ENCODE results near the gene STC2.

Gene STC2

DNA sequence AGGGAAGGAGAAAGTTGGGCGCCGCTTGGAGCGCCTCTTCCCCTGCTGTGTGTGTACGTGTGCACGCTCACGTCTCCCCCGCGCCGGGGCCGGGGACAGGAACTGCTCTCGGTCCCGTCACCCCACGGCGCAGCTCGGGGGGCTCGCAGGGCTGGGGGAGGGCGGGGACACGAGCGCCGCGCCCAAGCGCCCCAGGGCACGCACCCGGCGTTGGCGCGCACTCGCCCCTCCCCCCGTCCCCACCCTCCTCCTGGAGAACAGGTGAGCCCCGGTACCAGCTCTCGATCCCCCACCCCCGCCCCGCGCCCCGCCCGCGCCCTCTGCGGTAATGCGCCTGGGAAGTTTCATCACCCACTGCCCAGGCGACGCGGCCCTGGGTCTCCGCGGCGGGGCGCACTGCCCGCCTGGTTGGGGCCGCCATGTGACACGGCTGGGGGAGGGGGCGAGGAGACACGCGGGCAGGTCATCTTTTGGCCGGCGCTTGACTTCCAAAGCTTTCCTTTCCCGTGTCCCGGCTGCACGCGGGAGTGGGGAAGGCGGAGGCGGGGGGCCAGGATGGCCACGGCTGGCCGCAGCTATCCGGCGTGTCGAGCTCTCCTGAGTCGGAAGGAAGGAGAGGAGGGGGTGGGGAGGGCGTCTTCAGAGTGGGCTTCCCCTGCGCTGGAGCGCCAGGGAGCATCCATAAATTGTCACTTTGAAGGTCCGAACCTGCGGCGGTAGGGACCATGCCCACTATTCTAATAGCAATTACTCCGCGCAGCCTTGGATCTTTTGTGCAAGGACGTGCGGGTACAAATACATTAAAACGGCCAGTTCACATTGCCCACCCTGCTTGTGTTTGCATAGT is 1.5 kb upstream of the STC2 start:
- in situ Hi-C loops (cut with MboI; ENCODE audit: low pct_unique_long_range_greater_than_20kb, low sequenced_read_pairs, unreplicated experiment) = loop anchor here (5.0 kb wide), 1 partner anchor 37 kb away; no protein-coding TSS in a partner anchor
- peak; percentile 80 for DNase-seq (ENCODE audit: low spot score)
- peak; percentile 38 for TF ChIP-seq CTCF (IDR thresholded peaks at IDR 0.05; ENCODE audit: extremely low read depth, insufficient read depth, missing control alignments)

- in situ Hi-C loops (cut with MboI; ENCODE audit: low pct_unique_long_range_greater_than_20kb, low sequenced_read_pairs, unreplicated experiment) = no loop called here
- peak; percentile 45 for DNase-seq (ENCODE audit: low spot score)
- TF ChIP-seq CTCF (IDR thresholded peaks at IDR 0.05; ENCODE audit: extremely low read depth, insufficient read depth, missing control alignments) = no peak
Observed at GRCh38 chr5:173328844-173329490, 753 bp upstream of the STC2 start.

DNA sequence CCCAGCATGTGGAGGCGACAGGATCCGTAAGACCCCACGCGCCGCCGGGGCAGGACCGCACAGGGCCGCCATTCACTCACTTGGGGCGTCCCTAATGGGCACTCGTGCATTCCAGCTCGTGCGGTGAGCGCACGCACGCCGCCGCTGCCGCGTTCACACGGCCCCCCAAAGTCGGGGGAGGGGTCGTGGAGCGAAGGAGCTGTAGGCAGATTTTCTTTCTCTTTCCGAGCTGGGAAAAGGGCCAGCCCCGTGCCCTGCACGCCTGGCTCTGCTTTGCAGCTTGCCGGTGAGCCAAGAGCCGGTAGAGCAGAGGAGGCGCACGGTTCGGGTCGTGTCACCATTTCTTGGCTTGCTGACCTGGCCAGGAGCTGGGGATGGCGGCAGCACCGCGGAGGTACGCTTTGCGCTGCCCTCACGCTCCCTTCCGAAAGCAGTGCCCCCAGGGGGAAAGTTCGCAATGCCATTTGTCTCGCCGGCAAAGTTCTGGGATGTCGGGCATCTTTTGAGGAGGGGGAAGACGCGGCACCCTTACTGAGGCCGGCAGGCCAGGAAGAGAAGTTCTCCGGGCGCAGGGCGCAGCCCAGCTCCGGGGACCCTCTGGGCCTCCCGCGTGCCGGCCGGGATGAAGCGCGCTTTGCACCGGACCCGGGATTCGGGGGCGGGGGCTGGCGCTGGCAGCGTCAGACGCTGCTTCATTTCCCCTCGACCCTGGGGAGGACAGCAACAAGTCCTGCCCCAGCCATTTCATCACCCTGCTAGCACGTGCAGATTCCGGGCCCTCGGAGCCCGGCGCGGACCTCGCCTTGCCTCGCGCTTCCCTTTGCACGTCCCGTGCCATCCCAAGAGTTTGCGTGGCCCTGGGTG is 898 bp downstream of the STC2 start:
- TF ChIP-seq CTCF (IDR thresholded peaks at IDR 0.05; ENCODE audit: extremely low read depth, insufficient read depth, missing control alignments) = no peak
- in situ Hi-C loops (cut with MboI; ENCODE audit: low pct_unique_long_range_greater_than_20kb, low sequenced_read_pairs, unreplicated experiment) = no loop called here

GRCh38 chr5:173326501-173326960 is 1.7 kb downstream of the STC2 start:
- in situ Hi-C loops (cut with MboI; ENCODE audit: low pct_unique_long_range_greater_than_20kb, low sequenced_read_pairs, unreplicated experiment) = no loop called here
- DNase-seq (ENCODE audit: low spot score) = no peak
- TF ChIP-seq CTCF (IDR thresholded peaks at IDR 0.05; ENCODE audit: extremely low read depth, insufficient read depth, missing control alignments) = no peak

More for the DNA sequence above, 898 bp downstream of the STC2 start:
- peak; percentile 60 for DNase-seq (ENCODE audit: low spot score)

GRCh38 chr5:173325091-173325698 is 3.0 kb downstream of the STC2 start:
- in situ Hi-C loops (cut with MboI; ENCODE audit: low pct_unique_long_range_greater_than_20kb, low sequenced_read_pairs, unreplicated experiment) = no loop called here
- no peak for TF ChIP-seq CTCF (IDR thresholded peaks at IDR 0.05; ENCODE audit: extremely low read depth, insufficient read depth, missing control alignments)

More at GRCh38 chr5:173325091-173325698, 3.0 kb downstream of the STC2 start:
- no peak for DNase-seq (ENCODE audit: low spot score)

All from GM13977 (cell line).